ENCODE measurements around the gene INPP5B. TPM values are rescaled to one million over a fixed set of nuclear protein-coding genes. Genes with fewer than 3 reads are reported as not detected.
A peak's percentile ranks its signal among the peaks of the same experiment; 100 is the strongest.

INPP5B gene
- total and polyA plus RNA-seq, 9 of the 15 experiments (the other 6 are each of a cell fraction or from before 2014, with no cell fraction given), result 14.1 to 28.7 (median 20.9) TPM

DNA sequence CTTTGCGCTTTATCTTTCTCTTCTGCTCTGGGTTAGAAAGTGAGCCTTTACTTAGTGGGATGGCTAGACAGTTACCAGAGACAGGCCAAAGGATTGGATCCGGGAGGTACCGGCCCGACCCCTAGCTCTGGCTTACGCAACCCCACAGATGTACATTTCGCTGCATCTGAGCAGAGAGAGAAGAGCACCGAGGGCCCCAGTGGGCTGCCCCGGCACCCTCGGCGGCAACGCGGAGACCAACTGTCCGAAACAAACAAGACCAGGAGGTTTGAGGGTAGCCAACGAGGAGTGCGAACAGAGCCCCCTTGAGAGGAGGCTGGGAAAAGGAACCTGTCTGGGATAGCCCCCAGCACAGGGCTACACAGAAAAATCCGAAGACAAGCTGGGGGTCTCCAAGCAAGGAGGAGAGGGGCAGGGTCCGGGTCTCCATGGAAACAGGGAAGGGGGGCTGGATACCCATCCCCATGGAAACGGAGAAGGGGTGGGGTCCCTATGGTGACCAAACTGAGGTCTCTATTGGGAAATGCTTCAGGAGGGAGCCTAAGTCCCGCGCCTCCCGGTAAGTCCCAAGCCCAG is 87.8 kb downstream of the INPP5B start:
- WGBS (ENCODE audit: insufficient coverage, low coverage, missing lambda C conversion rate), result under 1% methylated on average over 21 of the region's 21 CpGs
- ATAC-seq, result peak; percentile 10
- Histone ChIP-seq H3K79me2 (ENCODE audit: control insufficient read depth, insufficient read depth, low read length) (peaks cover 38% of the 10 kb centered on the region), H3K9me1 (ENCODE audit: control insufficient read depth, insufficient read depth, low read length) (no peaks in the 10 kb centered on the region), H3K4me3 (peak overlapping the region; percentile 97), H3K9me3 (replicated peaks; ENCODE audit: control insufficient read depth, insufficient read depth, low read depth, low read length) (no peaks in the 10 kb centered on the region), H3K4me2 (ENCODE audit: insufficient read depth, low read length) (peak overlapping the region; percentile 98), H3K27me3 (ENCODE audit: control insufficient read depth in 2 of 2, insufficient read depth in 2 of 2, low read length in 2 of 2) (no peaks in the 10 kb centered on the region; a peak in 1 of 5 replicates), H3K27ac (ENCODE audit: extremely low read depth, low read depth, low read length) (peak overlapping the region; percentile 81), H3K4me1 (replicated peaks in 1 of 2; ENCODE audit: control insufficient read depth in 2 of 2, insufficient read depth in 2 of 2, low read length in 2 of 2) (peaks cover 24 to 26% of the 10 kb centered on the region in 2 experiments; a peak in 4 of 5 replicates), H2AFZ (ENCODE audit: low read depth, low read length) (peak overlapping the region; percentile 84), H3K9ac (ENCODE audit: insufficient read depth in 1 of 2, low read depth in 2 of 2, low read length in 2 of 2) (peak overlapping the region; percentile 90 to 98), H3K36me3 (ENCODE audit: control insufficient read depth, insufficient read depth, low read length) (peaks cover 36% of the 10 kb centered on the region), H4K20me1 (replicated peaks; ENCODE audit: control insufficient read depth, insufficient read depth, low read length) (0 out of 2 replicates have a peak, but pooled peaks cover 5% of the 10 kb centered on the region)
- POLR2A ChIA-PET, result interaction anchor here (0.6 to 2.4 kb wide), 13 partner anchors 8 to 170 kb away, joined by 3 to 14 read pairs (median 5); partner anchors contain the start of genes C1orf122 and YRDC
- BruUV-seq (replicated peaks), result TSS peak; percentile 72
- in situ Hi-C loops (cut with MboI), result no loop called here
- CTCF ChIA-PET (ENCODE audit: low intra/inter-chr PET ratio), result interaction anchor here (0.6 kb wide), 1 partner anchor 345 kb away, joined by 3 read pairs; no protein-coding TSS in a partner anchor
- peak in 1 of 4 experiments; percentile 47 for DNase-seq (ENCODE audit: extremely low read depth in 1 of 4, low spot score in 3 of 4)
- no peak for FAIRE-seq
- intact Hi-C loops (cut with micrococcal nuclease), result loop anchor here (2.0 kb wide), 2 partner anchors 48 to 166 kb away; partner anchors contain the start of gene CDCA8
- TF ChIP-seq RFX1 (IDR thresholded peaks at IDR 0.05) (peak; percentile 99), BMI1 (IDR thresholded peaks at IDR 0.05; ENCODE audit: low read length) (peak; percentile 67; the same call in 1 of the 2 replicates), ZBTB1 (CRISPR knock-in tag; IDR thresholded peaks at IDR 0.05; ENCODE audit: borderline replicate concordance, low read depth) (0 out of 2 replicates have a peak, but pooled peaks have one; percentile 12), KLF13 (tag; IDR thresholded peaks at IDR 0.05; ENCODE audit: borderline replicate concordance, low read depth) (0 out of 2 replicates have a peak, but pooled peaks have one; percentile 10), CHD1 (IDR thresholded peaks at IDR 0.05; ENCODE audit: low read length) (peak; percentile 48), MIER1 (IDR thresholded peaks at IDR 0.05; ENCODE audit: low read depth) (0 out of 2 replicates have a peak, but pooled peaks have one; percentile 38)
- TF ChIP-seq, protein P1, sequence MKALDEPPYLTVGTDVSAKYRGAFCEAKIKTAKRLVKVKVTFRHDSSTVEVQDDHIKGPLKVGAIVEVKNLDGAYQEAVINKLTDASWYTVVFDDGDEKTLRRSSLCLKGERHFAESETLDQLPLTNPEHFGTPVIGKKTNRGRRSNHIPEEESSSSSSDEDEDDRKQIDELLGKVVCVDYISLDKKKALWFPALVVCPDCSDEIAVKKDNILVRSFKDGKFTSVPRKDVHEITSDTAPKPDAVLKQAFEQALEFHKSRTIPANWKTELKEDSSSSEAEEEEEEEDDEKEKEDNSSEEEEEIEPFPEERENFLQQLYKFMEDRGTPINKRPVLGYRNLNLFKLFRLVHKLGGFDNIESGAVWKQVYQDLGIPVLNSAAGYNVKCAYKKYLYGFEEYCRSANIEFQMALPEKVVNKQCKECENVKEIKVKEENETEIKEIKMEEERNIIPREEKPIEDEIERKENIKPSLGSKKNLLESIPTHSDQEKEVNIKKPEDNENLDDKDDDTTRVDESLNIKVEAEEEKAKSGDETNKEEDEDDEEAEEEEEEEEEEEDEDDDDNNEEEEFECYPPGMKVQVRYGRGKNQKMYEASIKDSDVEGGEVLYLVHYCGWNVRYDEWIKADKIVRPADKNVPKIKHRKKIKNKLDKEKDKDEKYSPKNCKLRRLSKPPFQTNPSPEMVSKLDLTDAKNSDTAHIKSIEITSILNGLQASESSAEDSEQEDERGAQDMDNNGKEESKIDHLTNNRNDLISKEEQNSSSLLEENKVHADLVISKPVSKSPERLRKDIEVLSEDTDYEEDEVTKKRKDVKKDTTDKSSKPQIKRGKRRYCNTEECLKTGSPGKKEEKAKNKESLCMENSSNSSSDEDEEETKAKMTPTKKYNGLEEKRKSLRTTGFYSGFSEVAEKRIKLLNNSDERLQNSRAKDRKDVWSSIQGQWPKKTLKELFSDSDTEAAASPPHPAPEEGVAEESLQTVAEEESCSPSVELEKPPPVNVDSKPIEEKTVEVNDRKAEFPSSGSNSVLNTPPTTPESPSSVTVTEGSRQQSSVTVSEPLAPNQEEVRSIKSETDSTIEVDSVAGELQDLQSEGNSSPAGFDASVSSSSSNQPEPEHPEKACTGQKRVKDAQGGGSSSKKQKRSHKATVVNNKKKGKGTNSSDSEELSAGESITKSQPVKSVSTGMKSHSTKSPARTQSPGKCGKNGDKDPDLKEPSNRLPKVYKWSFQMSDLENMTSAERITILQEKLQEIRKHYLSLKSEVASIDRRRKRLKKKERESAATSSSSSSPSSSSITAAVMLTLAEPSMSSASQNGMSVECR (CRISPR knock-in tag; IDR thresholded peaks at IDR 0.05), result no peak; the same call in 1 of the 2 replicates
- TF ChIP-seq, protein P2, sequence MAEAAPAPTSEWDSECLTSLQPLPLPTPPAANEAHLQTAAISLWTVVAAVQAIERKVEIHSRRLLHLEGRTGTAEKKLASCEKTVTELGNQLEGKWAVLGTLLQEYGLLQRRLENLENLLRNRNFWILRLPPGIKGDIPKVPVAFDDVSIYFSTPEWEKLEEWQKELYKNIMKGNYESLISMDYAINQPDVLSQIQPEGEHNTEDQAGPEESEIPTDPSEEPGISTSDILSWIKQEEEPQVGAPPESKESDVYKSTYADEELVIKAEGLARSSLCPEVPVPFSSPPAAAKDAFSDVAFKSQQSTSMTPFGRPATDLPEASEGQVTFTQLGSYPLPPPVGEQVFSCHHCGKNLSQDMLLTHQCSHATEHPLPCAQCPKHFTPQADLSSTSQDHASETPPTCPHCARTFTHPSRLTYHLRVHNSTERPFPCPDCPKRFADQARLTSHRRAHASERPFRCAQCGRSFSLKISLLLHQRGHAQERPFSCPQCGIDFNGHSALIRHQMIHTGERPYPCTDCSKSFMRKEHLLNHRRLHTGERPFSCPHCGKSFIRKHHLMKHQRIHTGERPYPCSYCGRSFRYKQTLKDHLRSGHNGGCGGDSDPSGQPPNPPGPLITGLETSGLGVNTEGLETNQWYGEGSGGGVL (CRISPR knock-in tag; IDR thresholded peaks at IDR 0.05), result no peak
- TF ChIP-seq, protein P3, sequence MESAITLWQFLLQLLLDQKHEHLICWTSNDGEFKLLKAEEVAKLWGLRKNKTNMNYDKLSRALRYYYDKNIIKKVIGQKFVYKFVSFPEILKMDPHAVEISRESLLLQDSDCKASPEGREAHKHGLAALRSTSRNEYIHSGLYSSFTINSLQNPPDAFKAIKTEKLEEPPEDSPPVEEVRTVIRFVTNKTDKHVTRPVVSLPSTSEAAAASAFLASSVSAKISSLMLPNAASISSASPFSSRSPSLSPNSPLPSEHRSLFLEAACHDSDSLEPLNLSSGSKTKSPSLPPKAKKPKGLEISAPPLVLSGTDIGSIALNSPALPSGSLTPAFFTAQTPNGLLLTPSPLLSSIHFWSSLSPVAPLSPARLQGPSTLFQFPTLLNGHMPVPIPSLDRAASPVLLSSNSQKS (CRISPR knock-in tag; IDR thresholded peaks at IDR 0.05), result no peak
- TF ChIP-seq, protein P4, sequence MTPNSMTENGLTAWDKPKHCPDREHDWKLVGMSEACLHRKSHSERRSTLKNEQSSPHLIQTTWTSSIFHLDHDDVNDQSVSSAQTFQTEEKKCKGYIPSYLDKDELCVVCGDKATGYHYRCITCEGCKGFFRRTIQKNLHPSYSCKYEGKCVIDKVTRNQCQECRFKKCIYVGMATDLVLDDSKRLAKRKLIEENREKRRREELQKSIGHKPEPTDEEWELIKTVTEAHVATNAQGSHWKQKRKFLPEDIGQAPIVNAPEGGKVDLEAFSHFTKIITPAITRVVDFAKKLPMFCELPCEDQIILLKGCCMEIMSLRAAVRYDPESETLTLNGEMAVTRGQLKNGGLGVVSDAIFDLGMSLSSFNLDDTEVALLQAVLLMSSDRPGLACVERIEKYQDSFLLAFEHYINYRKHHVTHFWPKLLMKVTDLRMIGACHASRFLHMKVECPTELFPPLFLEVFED (CRISPR knock-in tag; conservative IDR thresholded peaks at IDR 0.05), result peak; percentile 79

All from K562 (cell line).